Measurements from ENCODE around the gene MPV17L2.

Gene MPV17L2

GRCh38 chr19:18160971-18161635 lies 31.9 kb upstream of the MPV17L2 start:
- DNase-seq (ENCODE audit: low spot score), result peak; percentile 79

- no peak for DNase-seq (ENCODE audit: low spot score)
Measured at GRCh38 chr19:18161636-18162002, 31.4 kb upstream of the MPV17L2 start.

DNA sequence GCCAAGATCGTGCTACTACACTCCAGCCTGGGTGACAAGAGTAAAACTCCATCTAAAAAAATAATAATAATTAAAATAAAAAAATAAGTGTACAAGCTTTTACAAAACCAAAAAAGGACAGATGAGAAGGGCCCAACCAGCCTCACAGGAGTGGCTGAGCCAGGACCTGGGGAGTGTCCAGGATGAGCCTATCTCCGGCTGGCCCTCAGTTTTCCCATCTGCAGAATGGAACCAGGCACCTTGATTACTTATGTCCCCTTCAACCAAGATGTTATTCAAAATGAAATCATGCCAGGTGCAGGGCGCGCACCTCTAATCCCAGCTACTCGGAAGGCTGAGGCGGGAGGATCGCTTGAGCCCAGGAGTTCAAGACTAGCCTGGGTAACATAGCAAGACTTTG lies 28.9 kb upstream of the MPV17L2 start:
- no peak for DNase-seq (ENCODE audit: low spot score)

DNA sequence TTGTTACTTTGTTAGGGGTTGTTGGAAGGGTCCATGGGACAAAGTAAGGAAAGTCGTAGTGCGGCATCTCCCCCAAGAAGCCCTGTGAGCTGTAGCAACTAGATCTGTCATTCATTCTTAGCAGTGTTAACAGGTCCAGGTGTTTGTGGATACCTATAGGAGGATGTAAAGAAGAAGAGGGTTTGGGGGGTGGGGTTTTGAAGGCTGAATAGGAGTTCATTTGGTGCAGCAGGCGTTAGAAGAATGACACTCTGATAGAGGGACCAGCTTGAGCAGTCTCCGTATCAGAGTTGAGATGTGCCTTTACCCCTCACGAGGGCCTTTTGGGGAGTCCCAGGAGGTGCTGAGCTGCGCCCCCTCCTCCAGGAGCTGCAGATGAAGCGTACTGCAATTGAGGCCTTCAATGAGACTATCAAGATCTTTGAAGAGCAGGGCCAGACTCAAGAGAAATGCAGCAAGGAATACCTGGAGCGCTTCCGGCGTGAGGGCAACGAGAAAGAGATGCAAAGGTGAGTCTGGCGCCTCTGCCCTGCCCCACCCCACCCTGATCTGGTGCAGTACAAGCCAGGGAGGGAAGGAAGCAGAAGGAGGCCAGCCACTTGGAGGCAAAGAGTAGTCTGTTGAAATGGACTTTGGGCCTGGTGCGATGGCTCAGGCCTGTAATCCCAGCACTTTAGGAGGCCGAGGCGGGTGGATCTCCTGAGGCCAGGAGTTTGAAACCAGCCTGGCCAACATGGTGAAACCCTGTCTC lies 27.0 kb upstream of the MPV17L2 start:
- DNase-seq (ENCODE audit: low spot score), result no peak

DNA sequence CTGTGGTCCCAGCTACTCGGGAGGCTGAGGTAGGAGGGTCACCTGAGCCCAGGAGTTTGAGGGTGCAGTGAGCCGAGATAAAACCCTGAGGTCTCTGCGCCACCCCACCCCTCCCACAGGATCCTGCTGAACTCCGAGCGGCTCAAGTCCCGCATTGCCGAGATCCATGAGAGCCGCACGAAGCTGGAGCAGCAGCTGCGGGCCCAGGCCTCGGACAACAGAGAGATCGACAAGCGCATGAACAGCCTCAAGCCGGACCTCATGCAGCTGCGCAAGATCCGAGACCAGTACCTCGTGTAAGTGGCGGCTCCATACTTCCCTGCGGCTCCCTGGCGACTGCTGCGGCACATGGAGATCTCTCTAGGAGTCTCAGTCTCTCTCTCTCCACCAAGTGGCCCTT lies 26.0 kb upstream of the MPV17L2 start:
- no peak for DNase-seq (ENCODE audit: low spot score)

- peak; percentile 29 for DNase-seq (ENCODE audit: low spot score)
Measured at GRCh38 chr19:18167975-18168645, 24.9 kb upstream of the MPV17L2 start.

- DNase-seq (ENCODE audit: low spot score), result no peak
Measured at GRCh38 chr19:18168673-18169381, 24.2 kb upstream of the MPV17L2 start.

DNA sequence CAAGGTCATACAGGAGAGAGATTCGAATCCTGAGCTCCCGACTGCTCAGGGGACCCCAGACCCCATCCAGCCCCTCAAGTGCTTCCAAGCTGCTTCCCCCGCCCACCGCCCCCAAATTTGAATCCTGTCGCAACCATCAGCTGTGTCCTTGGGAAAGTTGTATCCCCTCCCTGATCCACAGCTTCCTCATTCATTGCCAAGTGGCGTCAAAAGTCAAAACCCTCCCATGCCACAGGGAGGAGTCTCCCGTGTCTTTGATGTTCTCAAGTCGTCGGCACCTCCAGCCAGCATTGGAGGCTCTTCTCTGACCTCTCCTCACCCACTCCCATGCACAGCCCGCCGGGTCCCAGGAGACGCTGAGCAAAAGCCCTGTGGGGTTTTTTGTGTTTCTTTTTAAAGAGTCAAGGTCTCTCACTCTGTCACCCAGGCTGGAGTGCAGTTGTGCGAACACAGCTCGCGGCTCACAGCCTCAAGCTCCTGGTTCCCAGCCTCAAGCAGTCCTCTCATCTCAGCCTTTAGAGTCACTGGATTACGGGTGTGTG lies 22.2 kb upstream of the MPV17L2 start:
- no peak for DNase-seq (ENCODE audit: low spot score)

DNA sequence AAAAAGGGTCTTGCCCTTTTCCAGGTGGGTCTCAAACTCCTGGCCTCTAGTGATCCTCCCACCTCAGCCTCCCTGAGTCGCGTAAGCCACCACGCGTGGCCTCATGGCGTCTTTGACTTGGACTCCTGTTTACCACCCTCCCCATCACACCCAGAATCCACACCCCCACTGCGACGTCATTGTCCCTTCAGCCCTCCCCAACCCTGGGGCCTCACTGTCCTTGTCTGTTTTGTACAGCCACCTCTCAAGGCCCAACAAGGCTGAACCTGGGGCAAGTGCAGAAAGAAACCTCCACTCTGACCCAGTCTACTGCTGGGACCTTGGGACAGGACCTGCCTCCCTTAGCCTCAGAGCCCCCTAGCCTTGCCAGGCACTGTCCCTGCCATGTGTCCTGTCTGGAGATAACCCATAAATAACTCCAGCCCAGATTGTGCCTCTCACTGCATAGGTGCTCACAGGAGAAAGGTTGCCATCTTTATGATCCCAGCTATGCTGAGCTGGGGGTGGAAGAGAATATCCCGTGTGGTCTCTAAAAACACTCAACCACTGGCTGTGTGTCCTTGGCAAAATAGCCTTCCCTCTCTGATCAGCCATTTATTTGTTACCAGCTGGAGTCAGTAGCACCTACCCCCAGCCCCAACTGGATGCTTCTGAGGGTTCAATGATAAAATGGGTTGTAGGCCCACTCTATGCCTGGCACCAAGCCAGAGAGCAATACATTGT lies 21.3 kb upstream of the MPV17L2 start:
- DNase-seq (ENCODE audit: low spot score), result no peak

DNA sequence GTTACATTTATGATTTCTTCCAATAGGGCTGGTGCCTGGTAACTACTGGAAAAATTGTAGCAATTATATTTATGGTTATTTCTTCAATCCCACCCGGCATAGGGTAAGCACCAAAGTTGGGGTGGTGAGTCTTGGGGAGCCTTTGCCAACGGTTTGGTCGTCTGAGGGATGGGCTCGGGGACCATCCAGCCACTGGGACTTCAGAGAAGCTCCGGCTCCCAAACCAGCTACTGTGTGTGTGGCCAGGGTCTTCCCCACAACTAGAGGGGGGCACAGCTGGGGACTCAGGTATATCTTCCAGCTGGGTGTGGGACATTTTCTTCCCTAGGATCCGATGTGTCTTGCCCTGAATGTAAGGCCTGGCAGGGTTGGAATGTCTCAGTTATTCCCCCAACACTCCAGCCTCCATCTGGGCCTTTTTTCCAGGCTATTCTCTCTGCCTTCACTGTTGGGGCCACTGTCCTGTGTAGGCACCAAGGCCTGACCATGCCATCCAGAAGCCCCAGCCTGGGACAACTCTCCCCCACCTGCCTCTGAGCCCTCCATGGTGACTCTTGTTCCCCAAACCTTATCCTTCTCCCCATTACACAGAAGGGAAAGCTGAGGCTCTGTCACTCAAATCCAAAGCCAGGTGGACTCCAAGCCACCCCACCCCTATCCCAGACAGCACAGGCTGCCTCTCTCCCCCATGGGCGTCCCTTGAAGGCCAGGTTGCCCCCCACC lies 20.5 kb upstream of the MPV17L2 start:
- no peak for DNase-seq (ENCODE audit: low spot score)

DNA sequence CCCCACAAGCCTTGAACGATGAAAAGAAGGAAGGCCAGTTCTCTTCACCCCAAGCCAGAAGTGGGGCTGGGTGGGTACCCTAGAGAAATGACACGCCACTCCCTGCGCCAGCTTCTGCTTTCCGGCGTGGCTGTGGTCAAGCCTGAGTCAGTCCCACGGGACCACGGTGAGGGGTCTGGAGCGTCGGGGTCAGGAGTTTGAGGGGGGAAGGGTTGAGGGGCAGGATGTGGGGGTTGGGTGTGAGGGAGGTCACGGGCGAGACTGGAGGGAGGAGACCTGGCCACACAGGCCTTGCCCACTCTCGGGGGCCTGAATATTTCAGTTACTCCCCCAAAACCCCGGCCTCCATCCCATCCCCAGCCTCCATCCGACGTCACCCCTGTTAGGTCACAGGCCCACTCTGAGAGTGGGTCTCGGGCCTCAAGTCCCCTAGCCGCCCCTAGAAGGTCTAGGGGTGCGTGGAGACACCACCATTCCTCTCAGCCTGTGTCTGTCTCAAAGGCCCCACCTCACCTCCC lies 19.9 kb upstream of the MPV17L2 start:
- no peak for DNase-seq (ENCODE audit: low spot score)

GRCh38 chr19:18173572-18174288 lies 19.3 kb upstream of the MPV17L2 start, which contains the start of gene IFI30:
Gene IFI30, plus strand, starts transcription at chr19:18173813. Its CDS starts 29 bp downstream, at chr19:18173842.
- DNase-seq (ENCODE audit: low spot score), result peak; percentile 80

DNA sequence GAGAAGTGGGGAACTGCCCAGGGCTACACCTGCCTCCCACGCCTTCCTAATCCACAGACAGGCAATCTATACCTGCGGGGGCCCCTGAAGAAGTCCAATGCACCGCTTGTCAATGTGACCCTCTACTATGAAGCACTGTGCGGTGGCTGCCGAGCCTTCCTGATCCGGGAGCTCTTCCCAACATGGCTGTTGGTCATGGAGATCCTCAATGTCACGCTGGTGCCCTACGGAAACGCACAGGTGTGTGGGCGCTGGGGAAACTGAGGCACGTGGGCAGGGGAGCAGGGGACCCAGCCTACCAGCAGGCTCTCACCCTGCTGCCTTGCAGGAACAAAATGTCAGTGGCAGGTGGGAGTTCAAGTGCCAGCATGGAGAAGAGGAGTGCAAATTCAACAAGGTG lies 18.0 kb upstream of the MPV17L2 start:
- no peak for DNase-seq (ENCODE audit: low spot score)

GRCh38 chr19:18176367-18177310 lies 16.4 kb upstream of the MPV17L2 start:
- no peak for DNase-seq (ENCODE audit: low spot score)

DNA sequence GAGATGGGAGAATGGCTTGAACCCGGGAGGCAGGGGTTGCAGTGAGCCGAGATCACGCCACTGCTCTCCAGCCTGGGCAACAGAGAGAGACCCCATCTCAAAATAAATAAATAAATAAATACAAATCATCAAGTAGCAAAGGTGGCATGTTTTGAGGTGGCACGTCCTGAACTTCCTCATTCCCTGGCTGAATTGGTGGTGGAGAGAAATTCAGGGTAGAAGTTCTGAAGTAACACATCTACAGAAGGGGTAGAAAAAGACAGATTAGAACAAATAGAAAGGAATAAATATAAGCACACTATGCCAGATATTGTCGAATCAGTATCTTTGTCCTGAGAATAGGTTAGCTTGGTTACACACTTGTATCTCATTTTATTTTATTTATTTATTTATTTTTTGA lies 13.1 kb upstream of the MPV17L2 start:
- DNase-seq (ENCODE audit: low spot score), result no peak

GRCh38 chr19:18183529-18183928 lies 9.5 kb upstream of the MPV17L2 start:
- DNase-seq (ENCODE audit: low spot score), result no peak

DNA sequence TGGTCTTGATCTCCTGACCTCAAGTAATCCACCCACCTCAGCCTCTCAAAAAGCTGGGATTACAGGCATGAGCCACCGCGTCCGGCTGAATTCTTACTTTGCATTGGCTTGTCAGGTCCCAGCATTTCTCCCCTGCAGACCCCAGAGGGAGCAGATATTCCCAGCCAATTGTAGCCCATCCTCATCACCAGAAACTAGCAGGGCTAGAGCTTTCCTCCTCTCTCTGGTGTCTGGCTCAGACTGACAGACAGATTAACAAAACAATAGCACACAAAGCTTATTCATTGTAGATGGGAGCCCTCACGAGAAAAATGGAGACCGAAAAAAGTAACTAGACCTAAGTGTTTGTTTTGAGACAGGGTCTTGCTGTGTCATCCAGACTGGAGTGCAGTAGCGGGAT lies 7.5 kb upstream of the MPV17L2 start:
- DNase-seq (ENCODE audit: low spot score), result no peak

DNA sequence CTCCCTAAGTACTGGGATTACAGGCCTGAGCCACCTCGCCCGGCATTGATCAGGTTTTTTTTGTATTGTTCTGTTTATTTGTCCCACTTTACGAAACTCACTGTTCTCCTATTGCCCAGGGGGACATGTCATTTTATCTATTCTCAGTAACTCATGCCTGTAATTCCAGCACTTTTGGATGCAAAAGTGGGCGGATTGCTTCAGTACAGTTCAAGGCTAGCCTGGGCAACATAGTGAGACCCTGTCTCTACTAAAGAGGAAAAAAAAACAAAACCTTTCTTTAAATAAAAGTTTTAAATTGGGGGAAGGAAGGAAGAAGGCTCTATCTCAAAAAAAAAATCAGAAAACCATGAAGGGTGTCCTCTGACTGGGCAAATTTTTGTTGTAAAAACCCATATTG lies 2.7 kb upstream of the MPV17L2 start:
- no peak for DNase-seq (ENCODE audit: low spot score)

- no peak for DNase-seq (ENCODE audit: low spot score)
Measured at GRCh38 chr19:18191640-18192062, 1.4 kb upstream of the MPV17L2 start.

Data from LoVo (cell line).